ENCODE data around the gene ZFP64.
"Not testable (repeated sequence)": the region's sequence is repeated elsewhere in the genome, so short reads cannot be mapped to it uniquely, and the experiment has no call there.

The ZFP64 gene

GRCh38 chr20:52160049-52160570 is 31.5 kb downstream of the ZFP64 start:
- DNase-seq (ENCODE audit: low read depth), result no peak

GRCh38 chr20:52154575-52154974 is 37.0 kb downstream of the ZFP64 start:
- DNase-seq (ENCODE audit: low read depth), result no peak

- DNase-seq (ENCODE audit: low read depth), result no peak
Measured at GRCh38 chr20:52153896-52154295, 37.7 kb downstream of the ZFP64 start.

GRCh38 chr20:52152921-52153320 is 38.7 kb downstream of the ZFP64 start:
- no peak for DNase-seq (ENCODE audit: low read depth)

GRCh38 chr20:52152416-52152815 is 39.2 kb downstream of the ZFP64 start:
- DNase-seq (ENCODE audit: low read depth), result no peak

- DNase-seq (ENCODE audit: low read depth), result no peak
Measured at GRCh38 chr20:52150440-52151258, 40.9 kb downstream of the ZFP64 start.

GRCh38 chr20:52145587-52145986 is 46.0 kb downstream of the ZFP64 start:
- no peak for DNase-seq (ENCODE audit: low read depth)

- DNase-seq (ENCODE audit: low read depth), result no peak
Measured at GRCh38 chr20:52143277-52143676, 48.3 kb downstream of the ZFP64 start.

- no peak for DNase-seq (ENCODE audit: low read depth)
Measured at GRCh38 chr20:52142757-52143156, 48.8 kb downstream of the ZFP64 start.

GRCh38 chr20:52139986-52140385 is 51.6 kb downstream of the ZFP64 start:
- DNase-seq (ENCODE audit: low read depth), result no peak

- no peak for DNase-seq (ENCODE audit: low read depth)
Measured at GRCh38 chr20:52137850-52138249, 53.7 kb downstream of the ZFP64 start.

GRCh38 chr20:52133714-52134113 is 57.9 kb downstream of the ZFP64 start:
- not testable (repeated sequence) for DNase-seq (ENCODE audit: low read depth)

- no peak for DNase-seq (ENCODE audit: low read depth)
Measured at GRCh38 chr20:52132337-52132736, 59.2 kb downstream of the ZFP64 start.

GRCh38 chr20:52131048-52131643 is 60.4 kb downstream of the ZFP64 start:
- DNase-seq (ENCODE audit: low read depth), result no peak

- no peak for DNase-seq (ENCODE audit: low read depth)
Measured at GRCh38 chr20:52130406-52130805, 61.2 kb downstream of the ZFP64 start.

- DNase-seq (ENCODE audit: low read depth), result no peak
Measured at GRCh38 chr20:52129611-52130010, 62.0 kb downstream of the ZFP64 start.

- no peak for DNase-seq (ENCODE audit: low read depth)
Measured at GRCh38 chr20:52127309-52127708, 64.3 kb downstream of the ZFP64 start.

- no peak for DNase-seq (ENCODE audit: low read depth)
Measured at GRCh38 chr20:52124821-52125220, 66.8 kb downstream of the ZFP64 start.

GRCh38 chr20:52118696-52119095 is 72.9 kb downstream of the ZFP64 start:
- DNase-seq (ENCODE audit: low read depth), result no peak

- DNase-seq (ENCODE audit: low read depth), result no peak
Measured at GRCh38 chr20:52118016-52118623, 73.5 kb downstream of the ZFP64 start.

- DNase-seq (ENCODE audit: low read depth), result no peak
Measured at GRCh38 chr20:52110456-52110855, 81.1 kb downstream of the ZFP64 start.

GRCh38 chr20:52105442-52106422 is 85.8 kb downstream of the ZFP64 start:
- no peak for DNase-seq (ENCODE audit: low read depth)

Measured in non-pigmented ciliary epithelial cell (primary cell).